ENCODE measurements around the gene HSD17B2.

DNA sequence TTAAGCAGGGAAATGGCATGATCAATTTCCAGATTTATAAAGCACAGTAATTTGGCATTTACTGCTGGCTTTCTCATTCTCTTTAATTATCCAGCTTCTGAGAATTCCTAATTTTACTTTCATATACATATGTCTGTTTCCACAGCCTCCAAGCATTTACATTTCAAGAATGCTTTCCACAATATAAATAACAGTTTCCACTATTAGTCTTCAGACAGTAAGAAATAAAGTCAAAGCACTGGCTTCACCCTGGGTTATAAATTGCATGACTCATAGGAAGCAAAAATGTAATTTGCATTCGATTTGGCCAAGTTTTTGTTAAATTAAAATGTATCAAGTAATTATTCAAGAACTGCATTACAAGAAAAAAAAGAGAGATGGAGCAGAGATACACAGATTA lies 81.5 kb downstream of the HSD17B2 start:
- TF ChIP-seq, protein P1, sequence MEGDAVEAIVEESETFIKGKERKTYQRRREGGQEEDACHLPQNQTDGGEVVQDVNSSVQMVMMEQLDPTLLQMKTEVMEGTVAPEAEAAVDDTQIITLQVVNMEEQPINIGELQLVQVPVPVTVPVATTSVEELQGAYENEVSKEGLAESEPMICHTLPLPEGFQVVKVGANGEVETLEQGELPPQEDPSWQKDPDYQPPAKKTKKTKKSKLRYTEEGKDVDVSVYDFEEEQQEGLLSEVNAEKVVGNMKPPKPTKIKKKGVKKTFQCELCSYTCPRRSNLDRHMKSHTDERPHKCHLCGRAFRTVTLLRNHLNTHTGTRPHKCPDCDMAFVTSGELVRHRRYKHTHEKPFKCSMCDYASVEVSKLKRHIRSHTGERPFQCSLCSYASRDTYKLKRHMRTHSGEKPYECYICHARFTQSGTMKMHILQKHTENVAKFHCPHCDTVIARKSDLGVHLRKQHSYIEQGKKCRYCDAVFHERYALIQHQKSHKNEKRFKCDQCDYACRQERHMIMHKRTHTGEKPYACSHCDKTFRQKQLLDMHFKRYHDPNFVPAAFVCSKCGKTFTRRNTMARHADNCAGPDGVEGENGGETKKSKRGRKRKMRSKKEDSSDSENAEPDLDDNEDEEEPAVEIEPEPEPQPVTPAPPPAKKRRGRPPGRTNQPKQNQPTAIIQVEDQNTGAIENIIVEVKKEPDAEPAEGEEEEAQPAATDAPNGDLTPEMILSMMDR (conservative IDR thresholded peaks at IDR 0.05; ENCODE audit: low read length), result no peak
- no peak for TF ChIP-seq EZH2phosphoT487 (IDR thresholded peaks at IDR 0.05; ENCODE audit: borderline replicate concordance)

All from Loucy (cell line).